Right lobe of liver (tissue), 4 donors: Measurements from ENCODE around the gene NUP188.

ENCODE experiments used
- CTCF ChIP-seq, 4 donors: fragments of 200-600 bp in 3 of 4; fragments of 450-650 bp in 1 of 4; IDR thresholded peaks; one replicate each; pipeline versions ENCODE4 v1.5.1 to v1.8.0; 2016 to 2022; ENCODE audit warnings: antibody characterized with exemption in 4 of 4, mild to moderate bottlenecking in 2 of 4
- POLR2A ChIP-seq: fragments of 450-650 bp; IDR thresholded peaks from one replicate; pipeline ENCODE4 v1.6.1; 2017; ENCODE audit warnings: antibody characterized with exemption, mild to moderate bottlenecking
- donor health status: DM: no; HTN: no; CAD: no.
- donor health status: DM: no; HTN: no; CAD: no.
- donor health status: DM: no; HTN: yes; CAD: no.

- TF ChIP-seq CTCF (IDR thresholded peaks at IDR 0.05), result no peak
- TF ChIP-seq POLR2A, result no peak
These were observed 54.2 kb downstream of the NUP188 start for GRCh38 chr9:129001504-129002325.
